Heart left ventricle (tissue), 16 donors: ENCODE measurements around the gene RIN3. TPM values are rescaled to one million over a fixed set of nuclear protein-coding genes. Genes with fewer than 3 reads are reported as not detected.

ENCODE experiments used
- ATAC-seq, 4 donors: fragments of 200-7000 bp; cut with Tn5 transposase; one replicate each; pipeline ENCODE4 v1.9.1; 2020 to 2022; ENCODE audit warnings: moderate library complexity in 4 of 4, mild to moderate bottlenecking in 3 of 4, moderate number of reproducible peaks in 1 of 4
- DNase-seq, 5 donors: peaks; one replicate each; pipeline ENCODE4 v3.0.0-alpha.2; 2020
- H3K27ac ChIP-seq, 12 donors: fragments of 200-600 bp; sonication (generic) in 4 of 12; one replicate each; pipeline versions ENCODE4 v1.5.0 to v1.8.0; 2016 to 2022; ENCODE audit warnings: mild to moderate bottlenecking in 2 of 12
- H3K27me3 ChIP-seq, 9 donors: fragments of 200-600 bp; sonication (generic) in 2 of 9; one replicate each; pipeline versions ENCODE4 v1.5.1 to v1.8.0; 2016 to 2022; ENCODE audit warnings: mild to moderate bottlenecking in 3 of 9
- H3K36me3 ChIP-seq, 9 donors: fragments of 200-600 bp; sonication (generic) in 2 of 9; one replicate each; pipeline versions ENCODE4 v1.5.0 to v1.8.0; 2018 to 2022; ENCODE audit warnings: mild to moderate bottlenecking in 2 of 9
- H3K4me1 ChIP-seq, 12 donors: fragments of 200-600 bp; sonication (generic) in 4 of 12; one replicate each; pipeline versions ENCODE4 v1.5.0 to v1.8.0; 2016 to 2022; ENCODE audit warnings: mild to moderate bottlenecking in 3 of 12
- H3K4me3 ChIP-seq, 12 donors: fragments of 200-600 bp; sonication (generic) in 4 of 12; one replicate each; pipeline versions ENCODE4 v1.5.0 to v1.8.0; 2017 to 2022; ENCODE audit warnings: mild to moderate bottlenecking in 9 of 12, moderate library complexity in 4 of 12
- H3K9me3 ChIP-seq, 12 donors: fragments of 200-600 bp; sonication (generic) in 4 of 12; one replicate each; pipeline versions ENCODE4 v1.5.0 to v1.8.0; 2016 to 2022; ENCODE audit warnings: mild to moderate bottlenecking in 1 of 12
- POLR2A ChIP-seq, 2 donors: fragments of 450-650 bp; IDR thresholded peaks; one replicate each; pipeline ENCODE4 v1.6.1; 2017; ENCODE audit warnings: antibody characterized with exemption in 2 of 2, mild to moderate bottlenecking in 2 of 2, moderate library complexity in 2 of 2
- WGBS, 4 donors: extraction: QIAGEN DNeasy Blood & Tissue Kit in 2 of 4; methylation state at CpG; one replicate each; pipeline versions ENCODE4 v1.1.5 to v1.1.7; 2013 to 2018; 5-methylcytosine and 5-hydroxymethylcytosine counted together
- intact Hi-C, 10 donors: fragments of 100-400 bp; cut with DNase I; formaldehyde crosslinking; loops; one replicate each; pipeline versions ENCODE4 v1.11.1 to v1.14.2; 2022
- polyA plus RNA-seq, 2 donors: library from polyadenylated mRNA; stranded (reverse); fragments of 200-250 nt; gene quantifications; one replicate each; pipeline ENCODE4 v1.2.3, GENCODE V29; 2013
- total RNA-seq, 9 donors: library from RNA; depleted of rRNA in 2 of 9; stranded (reverse); fragments of >200 nt in 2 of 9; fragmentation: NEBNext Ultra II Directional in 3 of 9; extraction: Animal tissue kit (Norgen Biotek cat#: 25700) in 3 of 9; gene quantifications; one replicate each; pipeline versions ENCODE4 v1.1.0 to v1.2.4, GENCODE V29; 2016 to 2023
- TF ChIP-seq, protein P1 (sequence below), 12 donors: fragments of 200-600 bp; sonication (generic) in 4 of 12; IDR thresholded peaks; one replicate each; pipeline versions ENCODE4 v1.5.0 to v1.8.0; 2018 to 2022; ENCODE audit warnings: antibody characterized with exemption in 12 of 12, mild to moderate bottlenecking in 5 of 12
- donor health status: ischemic (EF 13 %, LVEDD 7.1; RV severe dilation, severe dysfunction).
- donor health status: healthy with polysubstance abuse.
- donor health status: DM: no; HTN: yes; CAD: no.
- donor health status: DM: no; HTN: no; CAD: no.
- donor health status: ischemic (EF 25% LVEDD 6.9; RV normal size, moderate dysfunction).
- donor health status: ischemic (EF 25% LVEDD 5.7; RV mildly dilated, moderate dysfunction).
- donor health status: healthy.
- donor health status: DM: yes; HTN: yes; CAD: no.
- donor health status: ischemic (EF 35%, LVEDD 5.7; RV mildly dilated, moderate dysfunction).
- donor health status: nonischemic (EF 11% LVEDD 7.7; RV severe dilation, severe dysfunction).
- donor health status: DM: yes; HTN: yes; CAD: no.
- donor health status: PGD.
- donor health status: ischemic (EF 29% LVEDD 5.4; RV normal size, mild dysfunction).
- donor health status: nonischemic (EF 23%, LVEDD 6.1; RV moderate dilation, normal function).

RIN3 gene
- total and polyA plus RNA-seq, 11 donors = 8.6 to 37.0 (median 12.7) TPM

- peaks cover 0 to 70% (median 11%) of the 10 kb centered on the region in 12 donors for H3K4me1 ChIP-seq
- no peak for DNase-seq
- no peaks in the 10 kb centered on the region for H3K9me3 ChIP-seq
- peak overlapping the region in 2 of 12 donors; percentile 91 to 95 for H3K27ac ChIP-seq
- H3K27me3 ChIP-seq = no peaks in the 10 kb centered on the region
- no peak for ATAC-seq
- peak overlapping the region in 5 of 12 donors; percentile 30 to 63 (median 34) for H3K4me3 ChIP-seq
- TF ChIP-seq, protein P1, sequence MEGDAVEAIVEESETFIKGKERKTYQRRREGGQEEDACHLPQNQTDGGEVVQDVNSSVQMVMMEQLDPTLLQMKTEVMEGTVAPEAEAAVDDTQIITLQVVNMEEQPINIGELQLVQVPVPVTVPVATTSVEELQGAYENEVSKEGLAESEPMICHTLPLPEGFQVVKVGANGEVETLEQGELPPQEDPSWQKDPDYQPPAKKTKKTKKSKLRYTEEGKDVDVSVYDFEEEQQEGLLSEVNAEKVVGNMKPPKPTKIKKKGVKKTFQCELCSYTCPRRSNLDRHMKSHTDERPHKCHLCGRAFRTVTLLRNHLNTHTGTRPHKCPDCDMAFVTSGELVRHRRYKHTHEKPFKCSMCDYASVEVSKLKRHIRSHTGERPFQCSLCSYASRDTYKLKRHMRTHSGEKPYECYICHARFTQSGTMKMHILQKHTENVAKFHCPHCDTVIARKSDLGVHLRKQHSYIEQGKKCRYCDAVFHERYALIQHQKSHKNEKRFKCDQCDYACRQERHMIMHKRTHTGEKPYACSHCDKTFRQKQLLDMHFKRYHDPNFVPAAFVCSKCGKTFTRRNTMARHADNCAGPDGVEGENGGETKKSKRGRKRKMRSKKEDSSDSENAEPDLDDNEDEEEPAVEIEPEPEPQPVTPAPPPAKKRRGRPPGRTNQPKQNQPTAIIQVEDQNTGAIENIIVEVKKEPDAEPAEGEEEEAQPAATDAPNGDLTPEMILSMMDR (IDR thresholded peaks at IDR 0.05) = no peak
- no peak for TF ChIP-seq POLR2A (IDR thresholded peaks at IDR 0.05)
- 87 to 94% (median 92%) methylated on average over 18 of the region's 18 CpGs for WGBS, 4 donors
- H3K36me3 ChIP-seq = peaks cover 0 to 28% (median 13%) of the 10 kb centered on the region in 9 donors
- intact Hi-C loops = no loop called here
Observed at GRCh38 chr14:92654239-92654901, 140.8 kb downstream of the RIN3 start.

- H3K27ac ChIP-seq = peak overlapping the region in 3 of 12 donors; percentile 75 to 95 (median 91)
- intact Hi-C loops = no loop called here
Observed at GRCh38 chr14:92655419-92656201, 142.0 kb downstream of the RIN3 start.

GRCh38 chr14:92656306-92657081 lies 142.9 kb downstream of the RIN3 start:
- DNase-seq = no peak
- peak overlapping the region in 10 of 12 donors; percentile 7 to 95 (median 56) for H3K27ac ChIP-seq
- peak overlapping the region in 1 of 12 donors; percentile 63 for H3K4me3 ChIP-seq
- H3K27me3 ChIP-seq = no peaks in the 10 kb centered on the region
- H3K4me1 ChIP-seq = peaks cover 0 to 69% (median 21%) of the 10 kb centered on the region in 12 donors
- H3K9me3 ChIP-seq = no peaks in the 10 kb centered on the region
- intact Hi-C loops = no loop called here
- peaks cover 0 to 48% (median 29%) of the 10 kb centered on the region in 9 donors for H3K36me3 ChIP-seq
- ATAC-seq = no peak
- TF ChIP-seq, protein P1 (IDR thresholded peaks at IDR 0.05) = no peak
- no peak for TF ChIP-seq POLR2A (IDR thresholded peaks at IDR 0.05)
- 79 to 86% (median 81%) methylated on average over 8 of the region's 8 CpGs for WGBS, 4 donors

More at GRCh38 chr14:92655419-92656201, 142.0 kb downstream of the RIN3 start:
- Histone ChIP-seq H3K27me3 (no peaks in the 10 kb centered on the region), H3K9me3 (no peaks in the 10 kb centered on the region), H3K4me1 (peaks cover 0 to 70% (median 19%) of the 10 kb centered on the region in 12 donors), H3K36me3 (peaks cover 0 to 39% (median 21%) of the 10 kb centered on the region in 9 donors), H3K4me3 (peak overlapping the region in 3 of 12 donors; percentile 7 to 63 (median 8))
- TF ChIP-seq, protein P1 (IDR thresholded peaks at IDR 0.05) = no peak
- no peak for TF ChIP-seq POLR2A (IDR thresholded peaks at IDR 0.05)
- ATAC-seq (peak in 1 of 4 donors; percentile 6), DNase-seq (peak in 1 of 5 donors; percentile 45)
- 72 to 83% (median 80%) methylated on average over 13 of the region's 13 CpGs for WGBS, 4 donors
